Measurements from ENCODE around the gene SEPTIN11.

Gene SEPTIN11

GRCh38 chr4:76949276-76950051 lies at the start of gene SEPTIN11:
SEPTIN11 (plus strand) TSS chr4:76949752; CDS start chr4:76949904, 152 bp downstream.
- DNase-seq = peak; percentile 81

GRCh38 chr4:76902233-76902890 lies 47.2 kb upstream of the SEPTIN11 start:
- no peak for DNase-seq

- no peak for DNase-seq
Measured at GRCh38 chr4:76904646-76905190, 44.8 kb upstream of the SEPTIN11 start.

GRCh38 chr4:76905521-76905920 lies 44.0 kb upstream of the SEPTIN11 start:
- DNase-seq = no peak

GRCh38 chr4:76909711-76910110 lies 39.8 kb upstream of the SEPTIN11 start:
- DNase-seq = no peak

GRCh38 chr4:76920715-76921114 lies 28.8 kb upstream of the SEPTIN11 start:
- DNase-seq = no peak

GRCh38 chr4:76923619-76924357 lies 25.8 kb upstream of the SEPTIN11 start:
- no peak for DNase-seq

- no peak for DNase-seq
Measured at GRCh38 chr4:76926841-76927240, 22.7 kb upstream of the SEPTIN11 start.

- no peak for DNase-seq
Measured at GRCh38 chr4:76930685-76931084, 18.9 kb upstream of the SEPTIN11 start.

- DNase-seq = no peak
Measured at GRCh38 chr4:76931087-76931486, 18.5 kb upstream of the SEPTIN11 start.

- no peak for DNase-seq
Measured at GRCh38 chr4:76931576-76932276, 17.8 kb upstream of the SEPTIN11 start.

- DNase-seq = no peak
Measured at GRCh38 chr4:76939184-76939583, 10.4 kb upstream of the SEPTIN11 start.

- no peak for DNase-seq
Measured at GRCh38 chr4:76943129-76943620, 6.4 kb upstream of the SEPTIN11 start.

GRCh38 chr4:76943790-76944189 lies 5.8 kb upstream of the SEPTIN11 start:
- no peak for DNase-seq

GRCh38 chr4:76947369-76947768 lies 2.2 kb upstream of the SEPTIN11 start:
- no peak for DNase-seq

GRCh38 chr4:76948443-76949275 lies 893 bp upstream of the SEPTIN11 start:
- no peak for DNase-seq

GRCh38 chr4:76950052-76950955 lies 752 bp downstream of the SEPTIN11 start:
- no peak for DNase-seq

- DNase-seq = no peak
Measured at GRCh38 chr4:76950956-76951671, 1.6 kb downstream of the SEPTIN11 start.

- no peak for DNase-seq
Measured at GRCh38 chr4:76951672-76952010, 2.1 kb downstream of the SEPTIN11 start.

GRCh38 chr4:76952071-76952470 lies 2.5 kb downstream of the SEPTIN11 start:
- DNase-seq = no peak

All from GDM1 (cell line).